Middle frontal gyrus (tissue), 1 donor: ENCODE results near the gene OTUB2.
A peak's percentile ranks its signal among the peaks of the same experiment; 100 is the strongest.

Experiments
- DNase-seq: peaks from one replicate; pipeline ENCODE4 v3.0.0-alpha.2; 2015; ENCODE audit warnings: low spot score; ENCODE audit errors: extremely low spot score

Gene OTUB2

GRCh38 chr14:93996130-93996695, 29.9 kb upstream of the OTUB2 start:
- no peak for DNase-seq

- DNase-seq = no peak
Observed at GRCh38 chr14:93997082-93997481, 29.1 kb upstream of the OTUB2 start, which contains the start of gene CCDC197. CCDC197 (plus strand) TSS chr14:93997301; CDS start chr14:93998132, 831 bp downstream.

GRCh38 chr14:93997916-93998870, 27.9 kb upstream of the OTUB2 start:
- DNase-seq = no peak

- no peak for DNase-seq
Observed at GRCh38 chr14:93998871-93999403, 27.2 kb upstream of the OTUB2 start.

- DNase-seq = no peak
Observed at GRCh38 chr14:93999573-93999972, 26.6 kb upstream of the OTUB2 start.

GRCh38 chr14:94000267-94000666, 25.9 kb upstream of the OTUB2 start:
- no peak for DNase-seq

GRCh38 chr14:94001016-94001415, 25.1 kb upstream of the OTUB2 start:
- no peak for DNase-seq

- DNase-seq = peak; percentile 51
Observed at GRCh38 chr14:94001501-94002396, 24.4 kb upstream of the OTUB2 start.

GRCh38 chr14:94003397-94003796, 22.7 kb upstream of the OTUB2 start:
- no peak for DNase-seq

- DNase-seq = no peak
Observed at GRCh38 chr14:94004015-94004414, 22.1 kb upstream of the OTUB2 start.

GRCh38 chr14:94005324-94006073, 20.6 kb upstream of the OTUB2 start:
- DNase-seq = no peak

GRCh38 chr14:94008234-94008633, 17.9 kb upstream of the OTUB2 start:
- DNase-seq = no peak

GRCh38 chr14:94009767-94010166, 16.4 kb upstream of the OTUB2 start:
- no peak for DNase-seq

GRCh38 chr14:94010625-94011024, 15.5 kb upstream of the OTUB2 start:
- DNase-seq = no peak

- DNase-seq = no peak
Observed at GRCh38 chr14:94011795-94012194, 14.3 kb upstream of the OTUB2 start.

GRCh38 chr14:94014382-94014781, 11.8 kb upstream of the OTUB2 start:
- no peak for DNase-seq

GRCh38 chr14:94015223-94015622, 10.9 kb upstream of the OTUB2 start:
- no peak for DNase-seq

- DNase-seq = no peak
Observed at GRCh38 chr14:94016446-94016976, 9.6 kb upstream of the OTUB2 start.

- DNase-seq = no peak
Observed at GRCh38 chr14:94018308-94018707, 7.8 kb upstream of the OTUB2 start.

- no peak for DNase-seq
Observed at GRCh38 chr14:94019329-94019728, 6.8 kb upstream of the OTUB2 start.
